Lower lobe of right lung (tissue), 2 donors: Measurements from ENCODE around the gene TBL1X. TPM values are rescaled to one million over a fixed set of nuclear protein-coding genes. Genes with fewer than 3 reads are reported as not detected.

Experiments
- ATAC-seq, 2 donors: fragments of 200-7000 bp; cut with Tn5 transposase; one replicate each; pipeline ENCODE4 v1.9.1; 2020 to 2022; ENCODE audit warnings: mild to moderate bottlenecking in 2 of 2, moderate library complexity in 2 of 2
- DNase-seq: peaks from one replicate; pipeline ENCODE4 v3.0.0-alpha.2; 2020
- H3K27ac ChIP-seq: fragments of 200-600 bp; one replicate; pipeline ENCODE4 v1.8.0; 2022
- H3K27me3 ChIP-seq: fragments of 200-600 bp; one replicate; pipeline ENCODE4 v1.8.0; 2022; ENCODE audit warnings: low read depth
- H3K36me3 ChIP-seq: fragments of 200-600 bp; one replicate; pipeline ENCODE4 v1.8.0; 2022; ENCODE audit warnings: mild to moderate bottlenecking
- H3K4me1 ChIP-seq: fragments of 200-600 bp; one replicate; pipeline ENCODE4 v1.8.0; 2022
- H3K4me3 ChIP-seq: fragments of 200-600 bp; one replicate; pipeline ENCODE4 v1.8.0; 2022; ENCODE audit warnings: mild to moderate bottlenecking
- H3K9me3 ChIP-seq: fragments of 200-600 bp; one replicate; pipeline ENCODE4 v1.8.0; 2022
- intact Hi-C: fragments of 100-400 bp; cut with DNase I; formaldehyde crosslinking; loops from one replicate; pipeline ENCODE4 v1.11.0; 2022
- total RNA-seq: library from RNA; stranded (reverse); fragmentation: NEBNext Ultra II Directional; extraction: Animal tissue kit (Norgen Biotek cat#: 25700); gene quantifications from one replicate; pipeline ENCODE4 v1.2.1, GENCODE V29; 2021
- TF ChIP-seq, protein P1 (sequence below): fragments of 200-600 bp; IDR thresholded peaks from one replicate; pipeline ENCODE4 v1.8.0; 2022; ENCODE audit warnings: antibody characterized with exemption, mild to moderate bottlenecking
- donor health status: DM: no; HTN: yes; CAD: no; lungs with severe emphysema.

The TBL1X gene
- total RNA-seq, 1 donor from 2014 or later, result 21.4 TPM

- intact Hi-C loops, result no loop called here
- no peak for ATAC-seq
- no peaks in the 10 kb centered on the region for H3K9me3 ChIP-seq
- DNase-seq, result no peak
- no peaks in the 10 kb centered on the region for H3K4me1 ChIP-seq
- H3K27ac ChIP-seq, result no peak overlapping the region
- TF ChIP-seq, protein P1, sequence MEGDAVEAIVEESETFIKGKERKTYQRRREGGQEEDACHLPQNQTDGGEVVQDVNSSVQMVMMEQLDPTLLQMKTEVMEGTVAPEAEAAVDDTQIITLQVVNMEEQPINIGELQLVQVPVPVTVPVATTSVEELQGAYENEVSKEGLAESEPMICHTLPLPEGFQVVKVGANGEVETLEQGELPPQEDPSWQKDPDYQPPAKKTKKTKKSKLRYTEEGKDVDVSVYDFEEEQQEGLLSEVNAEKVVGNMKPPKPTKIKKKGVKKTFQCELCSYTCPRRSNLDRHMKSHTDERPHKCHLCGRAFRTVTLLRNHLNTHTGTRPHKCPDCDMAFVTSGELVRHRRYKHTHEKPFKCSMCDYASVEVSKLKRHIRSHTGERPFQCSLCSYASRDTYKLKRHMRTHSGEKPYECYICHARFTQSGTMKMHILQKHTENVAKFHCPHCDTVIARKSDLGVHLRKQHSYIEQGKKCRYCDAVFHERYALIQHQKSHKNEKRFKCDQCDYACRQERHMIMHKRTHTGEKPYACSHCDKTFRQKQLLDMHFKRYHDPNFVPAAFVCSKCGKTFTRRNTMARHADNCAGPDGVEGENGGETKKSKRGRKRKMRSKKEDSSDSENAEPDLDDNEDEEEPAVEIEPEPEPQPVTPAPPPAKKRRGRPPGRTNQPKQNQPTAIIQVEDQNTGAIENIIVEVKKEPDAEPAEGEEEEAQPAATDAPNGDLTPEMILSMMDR, result no peak
- H3K27me3 ChIP-seq, result no peaks in the 10 kb centered on the region
- no peak overlapping the region for H3K4me3 ChIP-seq
- H3K36me3 ChIP-seq, result no peaks in the 10 kb centered on the region
Observed at GRCh38 chrX:9693307-9694001, 228.6 kb downstream of the TBL1X start.

DNA sequence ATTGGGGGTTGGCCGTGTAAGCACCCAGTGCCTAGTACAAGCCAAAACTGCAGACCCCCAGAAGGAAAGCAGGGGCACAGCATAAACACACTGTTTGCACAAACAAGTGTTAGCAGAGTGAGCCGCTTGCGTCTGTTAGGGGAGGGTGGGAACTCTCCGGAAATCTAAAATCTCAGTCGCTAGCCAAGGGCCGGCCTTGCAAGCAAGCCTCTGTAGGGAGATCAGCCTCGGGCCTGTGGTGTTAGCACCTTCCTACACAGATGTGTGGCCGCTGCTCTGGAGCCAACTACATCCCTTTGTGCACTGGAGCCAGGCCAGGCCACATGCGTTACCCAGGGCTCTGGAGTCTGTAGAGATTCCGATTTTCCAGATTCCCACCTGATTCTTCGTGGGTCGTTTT lies 233.7 kb downstream of the TBL1X start:
- TF ChIP-seq, protein P1, result no peak
- Histone ChIP-seq H3K27ac (no peak overlapping the region), H3K36me3 (no peaks in the 10 kb centered on the region), H3K4me3 (no peak overlapping the region), H3K9me3 (no peaks in the 10 kb centered on the region), H3K27me3 (no peaks in the 10 kb centered on the region), H3K4me1 (no peaks in the 10 kb centered on the region)
- DNase-seq, result no peak
- ATAC-seq, result no peak
- intact Hi-C loops, result no loop called here

DNA sequence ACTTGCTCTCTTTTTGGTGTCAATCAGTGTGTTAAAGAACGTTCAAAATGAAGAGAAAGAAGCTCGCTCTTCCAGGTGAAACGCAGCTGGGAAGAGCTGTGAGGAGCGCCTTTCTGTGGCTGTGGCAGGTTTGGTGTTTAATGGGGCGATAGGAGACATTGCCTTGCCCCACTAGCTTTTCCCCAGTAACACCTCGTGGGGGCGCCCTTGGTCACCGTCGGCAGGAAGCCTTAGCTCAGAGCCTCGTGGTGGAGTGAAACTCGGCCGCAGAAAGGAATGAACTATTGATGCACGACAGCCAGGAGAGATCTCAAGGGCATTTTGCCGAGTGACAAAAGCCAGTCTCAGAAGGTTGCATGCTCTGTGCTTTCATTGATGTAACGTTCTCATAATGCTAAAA lies 235.7 kb downstream of the TBL1X start:
- intact Hi-C loops, result loop anchor here (10.0 kb wide), 1 partner anchor 726 kb away; no protein-coding TSS in a partner anchor
- no peak for DNase-seq
- no peaks in the 10 kb centered on the region for H3K27me3 ChIP-seq
- H3K4me3 ChIP-seq, result no peak overlapping the region
- TF ChIP-seq, protein P1, result no peak
- no peak for ATAC-seq
- H3K27ac ChIP-seq, result no peak overlapping the region
- H3K4me1 ChIP-seq, result no peaks in the 10 kb centered on the region
- H3K9me3 ChIP-seq, result no peaks in the 10 kb centered on the region
- H3K36me3 ChIP-seq, result no peaks in the 10 kb centered on the region

DNA sequence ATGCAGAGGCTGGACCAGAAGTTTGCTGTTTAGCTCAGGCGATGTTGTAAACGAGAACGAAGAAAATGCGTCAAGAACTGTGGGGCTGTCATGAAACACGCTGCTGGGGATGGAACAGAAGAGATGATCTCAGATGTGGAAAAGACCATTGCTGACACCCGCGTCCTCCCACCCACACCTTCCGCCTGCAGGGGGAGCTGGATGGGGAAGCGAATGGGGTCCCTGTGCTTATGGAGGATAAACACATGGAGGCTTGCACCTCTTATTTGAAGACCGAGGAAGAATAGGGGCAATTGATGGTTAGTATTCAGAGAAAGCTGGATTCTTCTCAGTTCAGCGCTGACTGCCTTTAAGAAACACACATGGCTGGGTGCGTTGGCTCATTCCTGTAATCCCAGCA lies 236.9 kb downstream of the TBL1X start:
- H3K36me3 ChIP-seq, result no peaks in the 10 kb centered on the region
- intact Hi-C loops, result loop anchor here (10.0 kb wide), 1 partner anchor 727 kb away; no protein-coding TSS in a partner anchor
- DNase-seq, result no peak

GRCh38 chrX:9703406-9703805 lies 238.5 kb downstream of the TBL1X start:
- ATAC-seq (no peak), DNase-seq (no peak)
- TF ChIP-seq, protein P1, result no peak

More for the DNA sequence above, 236.9 kb downstream of the TBL1X start:
- TF ChIP-seq, protein P1, result no peak
- H3K9me3 ChIP-seq, result no peaks in the 10 kb centered on the region
- H3K27me3 ChIP-seq, result no peaks in the 10 kb centered on the region
- H3K4me1 ChIP-seq, result no peaks in the 10 kb centered on the region
- no peak overlapping the region for H3K27ac ChIP-seq
- H3K4me3 ChIP-seq, result no peak overlapping the region
- no peak for ATAC-seq

More at GRCh38 chrX:9703406-9703805, 238.5 kb downstream of the TBL1X start:
- Histone ChIP-seq H3K36me3 (no peaks in the 10 kb centered on the region), H3K9me3 (no peaks in the 10 kb centered on the region), H3K4me3 (no peak overlapping the region), H3K4me1 (no peaks in the 10 kb centered on the region), H3K27me3 (no peaks in the 10 kb centered on the region), H3K27ac (no peak overlapping the region)
- intact Hi-C loops, result loop anchor here (10.0 kb wide), 1 partner anchor 729 kb away; no protein-coding TSS in a partner anchor
